SH-SY5Y (cell line): ENCODE measurements around the gene SCN7A.

ENCODE experiments used
- GATA2 ChIP-seq: IDR thresholded peaks from 2 replicates; pipeline ENCODE4 v1.6.1; 2011; ENCODE audit warnings: mild to moderate bottlenecking, low read depth, low read length
- GATA3 ChIP-seq: IDR thresholded peaks from 2 replicates; pipeline ENCODE4 v1.6.1; 2011; ENCODE audit warnings: low read depth, mild to moderate bottlenecking, low read length, moderate library complexity

The SCN7A gene

DNA sequence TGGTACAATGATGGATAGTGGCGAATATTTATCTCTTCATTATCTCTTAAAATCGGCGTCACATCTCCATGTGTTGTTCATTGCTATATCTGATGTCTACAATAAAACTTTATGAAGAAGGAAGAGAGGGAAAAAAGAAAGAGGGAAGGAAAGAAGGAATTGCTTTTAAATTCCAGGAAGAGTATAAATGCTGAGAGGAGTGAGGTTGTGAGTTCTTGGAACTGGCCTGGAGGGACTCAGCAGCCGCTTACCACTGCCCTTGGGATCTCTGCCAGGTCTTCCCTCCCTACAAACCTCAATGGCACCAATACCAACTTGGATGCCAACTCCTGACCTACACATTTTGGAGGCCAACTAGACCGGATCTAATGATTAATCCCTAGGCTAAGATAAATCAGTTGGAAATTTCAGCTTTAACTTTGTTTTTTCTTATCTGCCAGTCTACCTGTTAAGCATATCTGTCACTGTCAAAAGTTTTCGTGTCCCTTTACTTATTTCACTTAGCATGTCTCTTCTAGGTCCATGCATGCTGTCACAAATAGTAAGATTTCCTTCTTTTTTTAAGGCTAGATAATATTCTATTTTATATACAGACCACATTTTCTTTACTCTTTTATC is 128.1 kb downstream of the SCN7A start:
- no peak for TF ChIP-seq GATA2
- no peak for TF ChIP-seq GATA3

GRCh38 chr2:166365239-166365638 is 128.8 kb downstream of the SCN7A start:
- TF ChIP-seq GATA2 (no peak), GATA3 (no peak)

DNA sequence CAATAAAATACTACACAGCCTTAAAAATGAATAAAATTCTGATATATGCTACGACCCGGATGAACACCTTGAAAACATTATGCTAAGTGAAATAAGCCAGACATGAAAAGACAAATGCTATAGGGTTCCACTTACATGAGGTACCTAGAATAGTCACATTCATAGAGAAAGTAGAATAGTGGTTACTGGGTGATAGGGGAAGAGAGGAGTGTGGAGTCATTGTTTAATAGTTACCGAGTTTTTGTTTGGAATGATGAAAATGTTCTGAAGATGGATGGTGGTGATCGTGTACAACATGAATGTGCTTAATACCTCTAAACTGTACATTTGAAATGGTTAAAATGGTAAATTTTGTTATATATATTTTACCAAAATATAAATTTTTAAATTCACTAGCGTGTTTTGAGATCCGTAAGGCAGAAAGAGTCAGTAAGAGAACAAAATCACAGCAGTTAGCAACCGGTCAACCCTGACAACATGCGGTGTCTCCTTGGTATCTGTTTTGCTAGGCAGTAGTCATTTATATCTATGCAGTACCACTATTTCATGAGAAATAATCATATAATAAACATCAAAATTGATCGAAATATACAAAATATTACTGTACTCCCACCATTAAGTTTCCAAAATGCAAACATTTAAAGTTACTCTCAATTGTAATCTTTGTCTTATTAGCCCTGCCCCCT is 129.4 kb downstream of the SCN7A start:
- TF ChIP-seq GATA2 (no peak), GATA3 (no peak)

- TF ChIP-seq GATA2: no peak
- TF ChIP-seq GATA3: no peak
Measured at GRCh38 chr2:166361351-166362153, 132.5 kb downstream of the SCN7A start.

DNA sequence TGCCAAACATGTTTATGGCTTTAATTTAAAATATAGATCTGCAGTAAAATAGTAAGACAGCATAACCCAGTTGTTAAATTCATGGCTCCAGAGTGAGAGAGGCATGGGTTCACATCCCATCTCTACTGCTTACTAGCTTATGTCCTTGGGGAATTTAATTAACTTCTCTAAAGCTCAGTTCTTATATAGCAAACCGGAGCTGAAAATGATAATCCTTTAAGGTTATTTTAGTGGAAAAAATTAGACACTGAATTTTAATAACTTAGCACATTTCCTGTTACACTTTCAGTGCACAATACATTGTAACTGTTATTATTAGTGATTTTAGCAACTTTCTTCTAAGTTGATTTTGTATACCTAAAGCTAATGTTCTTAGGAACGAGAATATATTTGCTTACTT is 133.1 kb downstream of the SCN7A start:
- TF ChIP-seq GATA2: no peak
- no peak for TF ChIP-seq GATA3

- TF ChIP-seq GATA2 (no peak), GATA3 (no peak)
Measured at GRCh38 chr2:166360426-166360825, 133.6 kb downstream of the SCN7A start.

DNA sequence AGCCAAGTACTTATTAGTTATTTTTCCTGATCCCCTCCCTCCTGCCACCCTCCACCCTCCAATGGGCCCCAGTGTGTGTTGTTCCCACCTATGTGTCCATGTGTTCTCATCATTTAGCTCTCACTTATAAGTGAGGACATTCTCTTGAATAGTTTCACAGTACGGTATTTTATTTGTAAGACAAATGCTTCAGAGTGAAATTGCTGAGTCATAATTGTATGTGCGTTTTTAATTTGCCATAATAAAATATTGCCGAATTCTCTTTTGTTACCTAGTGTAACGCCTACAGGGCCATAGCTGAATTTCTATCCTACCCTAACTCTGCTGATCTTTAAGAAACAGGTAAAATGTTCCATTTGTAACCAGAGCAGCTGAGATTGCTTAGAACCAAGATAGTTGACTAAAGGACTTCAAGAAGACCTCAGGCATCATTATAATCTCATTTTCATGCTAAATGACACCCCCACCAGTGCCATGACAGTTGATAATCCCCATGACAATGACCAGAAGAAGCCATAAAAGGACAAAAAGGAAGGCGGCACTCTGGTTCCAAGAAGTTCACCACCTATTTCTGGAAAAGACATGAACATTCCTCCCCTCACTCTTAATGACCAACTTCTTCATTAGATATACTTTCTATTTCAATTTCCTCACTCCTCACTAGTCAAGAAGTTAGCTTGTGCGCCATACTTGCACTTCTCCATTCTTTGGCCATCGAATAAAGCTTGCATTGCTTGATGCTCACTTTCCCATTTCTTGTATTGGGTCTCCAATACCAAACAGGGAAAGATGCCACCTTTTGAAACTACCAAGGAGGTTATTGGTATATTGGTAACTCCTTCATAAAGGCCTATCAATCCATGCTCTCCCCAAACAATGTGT is 136.7 kb downstream of the SCN7A start:
- TF ChIP-seq GATA2: no peak
- TF ChIP-seq GATA3: no peak
